Nephron (organoid): Measurements from ENCODE around the gene GPR153.

Source experiments
- H3K27ac Mint-ChIP-seq, 3 experiments: 2 replicates each; pipeline ENCODE4 v1.8.0; 2020; ENCODE audit warnings: mixed read lengths in 3 of 3, mild to moderate bottlenecking in 2 of 3, moderate library complexity in 1 of 3
- H3K27me3 Mint-ChIP-seq: 2 replicates; pipeline ENCODE4 v1.8.0; 2021; ENCODE audit warnings: low read depth, mild to moderate bottlenecking, moderate library complexity, mixed read lengths
- H3K36me3 Mint-ChIP-seq: 2 replicates; pipeline ENCODE4 v1.8.0; 2020; ENCODE audit warnings: low read depth, mixed read lengths
- H3K4me1 Mint-ChIP-seq: 2 replicates; pipeline ENCODE4 v1.8.0; 2020; ENCODE audit warnings: mixed read lengths
- H3K4me3 Mint-ChIP-seq, 3 experiments: 2 replicates each; pipeline ENCODE4 v1.8.0; 2020; ENCODE audit warnings: mild to moderate bottlenecking in 3 of 3, mixed read lengths in 3 of 3, moderate library complexity in 2 of 3
- H3K9me3 Mint-ChIP-seq: 2 replicates; pipeline ENCODE4 v1.8.0; 2020; ENCODE audit warnings: mixed read lengths
- CTCF ChIP-seq, 3 experiments: fragments of 200-600 bp; sonication (generic); IDR thresholded peaks; one replicate each; pipeline ENCODE4 v1.5.0; 2021; ENCODE audit warnings: antibody characterized with exemption in 3 of 3; ENCODE audit not compliant: unreplicated experiment in 3 of 3

Gene GPR153

DNA sequence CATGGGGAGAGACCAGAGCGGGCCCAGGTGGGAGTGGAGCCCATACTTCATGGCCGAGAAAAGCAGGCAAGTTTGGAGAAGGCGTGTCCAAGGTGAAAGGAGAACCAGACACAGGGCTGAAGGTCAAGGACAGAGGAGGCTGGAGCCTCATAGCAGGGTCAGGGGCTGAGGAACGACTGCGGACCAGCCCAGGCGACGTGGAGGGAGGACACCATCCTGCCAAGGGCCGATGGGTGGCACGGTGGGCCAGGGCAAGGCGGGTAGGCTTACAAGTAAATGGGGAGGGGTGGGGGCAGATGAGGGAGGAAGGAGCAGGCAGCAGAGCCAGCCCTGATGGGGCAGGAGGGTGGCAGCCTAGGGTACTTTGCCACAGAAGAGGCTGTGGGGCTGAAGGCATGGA, 18.2 kb upstream of the GPR153 start:
- H3K36me3 Mint-ChIP-seq = no peaks in the 10 kb centered on the region
- peak overlapping the region in 1 of 3 experiments; percentile 9 for H3K27ac Mint-ChIP-seq
- no peak for TF ChIP-seq CTCF (IDR thresholded peaks at IDR 0.05; ENCODE audit: unreplicated experiment in 3 of 3)
- peaks cover 30% of the 10 kb centered on the region for H3K4me1 Mint-ChIP-seq
- no peak overlapping the region for H3K4me3 Mint-ChIP-seq
- H3K9me3 Mint-ChIP-seq = no peaks in the 10 kb centered on the region
- peaks cover 4% of the 10 kb centered on the region for H3K27me3 Mint-ChIP-seq

DNA sequence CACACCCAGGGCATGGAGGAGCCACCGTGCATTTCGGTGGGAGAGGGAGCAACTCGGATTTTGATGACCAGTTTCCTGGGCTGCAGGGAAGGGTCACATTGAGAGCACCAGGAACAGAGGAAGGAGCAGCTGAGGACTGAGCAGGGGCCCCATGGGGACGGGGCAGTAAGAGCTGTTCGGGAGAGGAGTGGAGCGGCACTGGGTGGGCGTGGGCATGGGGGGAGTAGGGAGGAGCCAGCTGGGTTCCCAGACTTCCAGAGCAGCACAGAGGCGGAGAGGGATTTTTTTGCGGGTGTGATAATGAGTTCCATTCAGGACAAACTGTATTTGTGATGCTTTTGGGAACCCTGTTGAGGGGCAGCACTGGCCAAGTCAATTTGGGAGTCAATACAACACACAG, 17.4 kb upstream of the GPR153 start:
- Mint-ChIP-seq H3K4me3 (no peak overlapping the region), H3K36me3 (no peaks in the 10 kb centered on the region), H3K9me3 (no peaks in the 10 kb centered on the region), H3K27ac (peak overlapping the region in 2 of 3 experiments; percentile 9 to 67), H3K4me1 (peaks cover 35% of the 10 kb centered on the region), H3K27me3 (peaks cover 4% of the 10 kb centered on the region)
- no peak for TF ChIP-seq CTCF (IDR thresholded peaks at IDR 0.05; ENCODE audit: unreplicated experiment in 3 of 3)

GRCh38 chr1:6276811-6277555, 16.1 kb upstream of the GPR153 start:
- H3K4me1 Mint-ChIP-seq = peaks cover 48% of the 10 kb centered on the region
- H3K36me3 Mint-ChIP-seq = no peaks in the 10 kb centered on the region
- H3K27me3 Mint-ChIP-seq = peaks cover 4% of the 10 kb centered on the region
- TF ChIP-seq CTCF (IDR thresholded peaks at IDR 0.05; ENCODE audit: unreplicated experiment in 3 of 3) = no peak
- peak overlapping the region in 2 of 3 experiments; percentile 10 to 60 for H3K4me3 Mint-ChIP-seq
- no peaks in the 10 kb centered on the region for H3K9me3 Mint-ChIP-seq
- H3K27ac Mint-ChIP-seq = peak overlapping the region; percentile 84 to 95 (median 94)

- Mint-ChIP-seq H3K4me3 (peak overlapping the region; percentile 60 to 70 (median 65)), H3K27me3 (peaks cover 4% of the 10 kb centered on the region), H3K27ac (peak overlapping the region; percentile 84 to 95 (median 94)), H3K36me3 (no peaks in the 10 kb centered on the region), H3K9me3 (no peaks in the 10 kb centered on the region), H3K4me1 (peaks cover 57% of the 10 kb centered on the region)
- no peak for TF ChIP-seq CTCF (IDR thresholded peaks at IDR 0.05; ENCODE audit: unreplicated experiment in 3 of 3)
Observed at GRCh38 chr1:6275826-6276782, 15.2 kb upstream of the GPR153 start.

- Mint-ChIP-seq H3K27me3 (peaks cover 4% of the 10 kb centered on the region), H3K9me3 (no peaks in the 10 kb centered on the region), H3K4me1 (peaks cover 71% of the 10 kb centered on the region), H3K36me3 (no peaks in the 10 kb centered on the region), H3K27ac (peak overlapping the region in 1 of 3 experiments; percentile 54), H3K4me3 (no peak overlapping the region)
- no peak for TF ChIP-seq CTCF (IDR thresholded peaks at IDR 0.05; ENCODE audit: unreplicated experiment in 3 of 3)
Observed at GRCh38 chr1:6274622-6275139, 13.8 kb upstream of the GPR153 start.
